ENCODE measurements around the gene HYDIN.
"Not testable (repeated sequence)": the region's sequence is repeated elsewhere in the genome, so short reads cannot be mapped to it uniquely, and the experiment has no call there.

HYDIN gene

DNA sequence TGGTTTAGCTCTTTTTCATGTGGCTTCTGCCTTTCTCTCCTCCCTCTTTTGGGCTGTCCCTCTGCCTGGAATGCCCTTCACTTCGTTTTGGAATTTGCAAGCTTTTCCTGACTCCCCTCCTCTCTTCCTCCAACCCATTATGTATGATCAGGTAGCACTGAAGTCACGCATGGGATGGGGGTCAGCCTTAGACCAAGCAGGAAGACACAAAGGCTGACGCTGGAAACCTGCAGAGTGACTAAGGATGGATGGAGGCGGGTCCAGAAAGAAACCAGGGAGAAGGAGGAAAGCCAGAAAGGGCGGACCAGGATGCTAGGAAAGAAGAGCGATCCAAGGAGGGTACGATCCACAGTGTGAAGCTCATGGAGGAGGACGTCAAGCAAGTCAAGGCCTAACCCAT, 296.8 kb downstream of the HYDIN start:
- WGBS (ENCODE audit: insufficient coverage), result 77% methylated on average over 2 of the region's 8 CpGs
- H3K27me3 ChIP-seq (replicated peaks in 2 of 5; ENCODE audit: control insufficient read depth in 4 of 5, insufficient read depth in 5 of 5, low read length in 4 of 5); H3K4me1 ChIP-seq (ENCODE audit: control extremely low read depth in 1 of 4, control insufficient read depth in 4 of 4, insufficient read depth in 4 of 4, low read length in 3 of 4); DNase-seq; POLR2A ChIA-PET; H3K9me3 ChIP-seq (ENCODE audit: control extremely low read depth in 1 of 5, control insufficient read depth in 4 of 5, insufficient read depth in 2 of 5, low read depth in 1 of 5, low read length in 4 of 5); H3K4me3 ChIP-seq (ENCODE audit: control insufficient read depth in 1 of 7, extremely low read depth in 1 of 7, insufficient read depth in 4 of 7, low read depth in 2 of 7, low read length in 6 of 7); H3K27ac ChIP-seq (ENCODE audit: insufficient read depth in 1 of 2, low read depth in 1 of 2, low read length in 2 of 2, poor library complexity in 1 of 2, severe bottlenecking in 2 of 2); H3K36me3 ChIP-seq (ENCODE audit: control insufficient read depth in 4 of 4, insufficient read depth in 4 of 4, low read length in 3 of 4); CTCF ChIA-PET: not testable (repeated sequence)

DNA sequence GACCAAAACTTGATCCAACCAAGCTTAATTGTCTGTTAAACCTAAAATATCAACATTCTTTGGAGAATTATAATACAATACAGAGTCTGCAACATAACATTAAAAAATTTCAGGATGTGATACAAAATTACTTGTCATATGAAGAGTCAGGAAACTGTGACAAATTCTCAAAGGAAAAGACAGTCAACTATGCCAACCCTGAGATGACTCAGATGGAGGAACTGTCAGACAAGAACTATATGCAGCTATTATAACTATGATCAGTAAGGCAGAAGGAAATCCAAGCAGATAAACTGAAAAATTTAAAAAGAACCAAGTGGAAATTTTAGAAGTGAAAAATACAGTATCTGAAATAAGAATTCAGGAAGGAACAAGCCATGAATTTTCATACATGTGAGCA, 299.8 kb downstream of the HYDIN start:
- H3K4me3 ChIP-seq (ENCODE audit: control insufficient read depth in 1 of 7, extremely low read depth in 1 of 7, insufficient read depth in 4 of 7, low read depth in 2 of 7, low read length in 6 of 7); H3K4me1 ChIP-seq (ENCODE audit: control extremely low read depth in 1 of 4, control insufficient read depth in 4 of 4, insufficient read depth in 4 of 4, low read length in 3 of 4); H3K36me3 ChIP-seq (ENCODE audit: control insufficient read depth in 4 of 4, insufficient read depth in 4 of 4, low read length in 3 of 4); H3K27ac ChIP-seq (ENCODE audit: insufficient read depth in 1 of 2, low read depth in 1 of 2, low read length in 2 of 2, poor library complexity in 1 of 2, severe bottlenecking in 2 of 2); CTCF ChIA-PET; H3K9me3 ChIP-seq (ENCODE audit: control extremely low read depth in 1 of 5, control insufficient read depth in 4 of 5, insufficient read depth in 2 of 5, low read depth in 1 of 5, low read length in 4 of 5); DNase-seq; H3K27me3 ChIP-seq (replicated peaks in 2 of 5; ENCODE audit: control insufficient read depth in 4 of 5, insufficient read depth in 5 of 5, low read length in 4 of 5); POLR2A ChIA-PET: not testable (repeated sequence)

DNA sequence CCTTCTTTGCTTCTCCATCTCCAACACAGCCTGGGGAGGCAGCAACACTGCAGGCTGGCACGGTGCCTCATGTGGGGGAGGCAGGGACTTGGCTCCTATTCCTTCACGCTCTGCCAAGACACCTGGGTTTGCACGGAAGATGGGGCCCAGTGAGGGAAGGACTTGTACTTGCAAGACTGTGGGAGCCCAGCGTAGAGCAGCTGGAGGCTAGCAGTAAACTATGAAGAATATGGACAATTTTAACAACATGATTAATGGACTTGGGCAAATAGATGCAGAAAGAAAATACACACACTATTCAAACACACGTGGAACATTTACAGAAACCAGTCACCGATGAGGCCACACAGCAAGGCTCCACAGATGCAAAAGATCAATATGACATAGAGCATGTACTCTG, 308.4 kb downstream of the HYDIN start:
- H3K36me3 ChIP-seq (ENCODE audit: control insufficient read depth in 4 of 4, insufficient read depth in 4 of 4, low read length in 3 of 4); CTCF ChIA-PET: not testable (repeated sequence)
- no CpG with 5 or more reads among the region's 6 CpGs for WGBS (ENCODE audit: insufficient coverage)

DNA sequence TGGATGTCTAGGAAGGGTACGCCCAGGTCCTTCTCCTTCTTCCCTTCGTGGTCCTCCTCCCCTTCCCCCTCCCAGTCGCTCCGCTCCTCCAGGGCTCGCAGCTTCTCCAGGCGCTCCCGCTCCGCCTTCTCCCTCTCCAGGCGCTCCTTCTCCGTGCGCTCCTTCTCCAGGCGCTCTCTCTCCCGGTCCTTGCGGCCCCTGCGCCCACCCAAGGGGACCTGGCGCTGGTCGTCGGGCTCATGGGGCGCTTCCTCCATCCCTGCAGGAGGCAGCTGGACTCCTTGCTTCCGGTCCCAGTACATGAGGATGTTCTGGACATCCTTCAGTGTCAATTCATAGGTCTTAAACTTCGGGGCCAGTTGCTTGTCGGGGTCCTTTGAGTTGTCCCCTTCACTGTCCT, 309.9 kb downstream of the HYDIN start:
- H3K4me1 ChIP-seq (ENCODE audit: control extremely low read depth in 1 of 4, control insufficient read depth in 4 of 4, insufficient read depth in 4 of 4, low read length in 3 of 4); H3K27me3 ChIP-seq (replicated peaks in 2 of 5; ENCODE audit: control insufficient read depth in 4 of 5, insufficient read depth in 5 of 5, low read length in 4 of 5); POLR2A ChIA-PET; H3K9me3 ChIP-seq (ENCODE audit: control extremely low read depth in 1 of 5, control insufficient read depth in 4 of 5, insufficient read depth in 2 of 5, low read depth in 1 of 5, low read length in 4 of 5); CTCF ChIA-PET; H3K36me3 ChIP-seq (ENCODE audit: control insufficient read depth in 4 of 4, insufficient read depth in 4 of 4, low read length in 3 of 4); H3K27ac ChIP-seq (ENCODE audit: insufficient read depth in 1 of 2, low read depth in 1 of 2, low read length in 2 of 2, poor library complexity in 1 of 2, severe bottlenecking in 2 of 2); H3K4me3 ChIP-seq (ENCODE audit: control insufficient read depth in 1 of 7, extremely low read depth in 1 of 7, insufficient read depth in 4 of 7, low read depth in 2 of 7, low read length in 6 of 7); DNase-seq: not testable (repeated sequence)
- 87% methylated on average over 17 of the region's 22 CpGs for WGBS (ENCODE audit: insufficient coverage)

More for the DNA sequence above, 308.4 kb downstream of the HYDIN start:
- H3K27me3 ChIP-seq (replicated peaks in 2 of 5; ENCODE audit: control insufficient read depth in 4 of 5, insufficient read depth in 5 of 5, low read length in 4 of 5); H3K4me3 ChIP-seq (ENCODE audit: control insufficient read depth in 1 of 7, extremely low read depth in 1 of 7, insufficient read depth in 4 of 7, low read depth in 2 of 7, low read length in 6 of 7); H3K9me3 ChIP-seq (ENCODE audit: control extremely low read depth in 1 of 5, control insufficient read depth in 4 of 5, insufficient read depth in 2 of 5, low read depth in 1 of 5, low read length in 4 of 5); DNase-seq; H3K27ac ChIP-seq (ENCODE audit: insufficient read depth in 1 of 2, low read depth in 1 of 2, low read length in 2 of 2, poor library complexity in 1 of 2, severe bottlenecking in 2 of 2); H3K4me1 ChIP-seq (ENCODE audit: control extremely low read depth in 1 of 4, control insufficient read depth in 4 of 4, insufficient read depth in 4 of 4, low read length in 3 of 4); POLR2A ChIA-PET: not testable (repeated sequence)

DNA sequence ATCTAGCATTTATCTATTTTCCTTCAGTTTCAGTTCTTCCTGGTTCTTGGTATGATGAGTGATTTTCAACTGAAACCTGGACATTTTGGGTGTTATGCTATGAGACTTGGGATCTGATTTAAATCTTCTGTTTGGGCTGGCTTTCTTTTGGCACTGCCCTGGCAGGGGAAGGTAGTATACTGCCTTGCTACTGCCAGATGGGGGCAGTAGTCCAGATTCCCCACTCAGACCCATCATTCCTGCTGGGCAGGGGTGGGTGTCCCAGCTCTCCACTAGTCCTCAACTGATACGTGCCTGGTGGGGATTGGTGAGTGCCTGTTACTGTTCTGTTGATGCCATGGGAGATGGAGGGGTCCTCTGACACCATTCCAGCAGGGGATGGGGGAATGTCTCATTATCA, 342.3 kb downstream of the HYDIN start:
- WGBS (ENCODE audit: insufficient coverage), result no CpG with 5 or more reads among the region's 1 CpG

DNA sequence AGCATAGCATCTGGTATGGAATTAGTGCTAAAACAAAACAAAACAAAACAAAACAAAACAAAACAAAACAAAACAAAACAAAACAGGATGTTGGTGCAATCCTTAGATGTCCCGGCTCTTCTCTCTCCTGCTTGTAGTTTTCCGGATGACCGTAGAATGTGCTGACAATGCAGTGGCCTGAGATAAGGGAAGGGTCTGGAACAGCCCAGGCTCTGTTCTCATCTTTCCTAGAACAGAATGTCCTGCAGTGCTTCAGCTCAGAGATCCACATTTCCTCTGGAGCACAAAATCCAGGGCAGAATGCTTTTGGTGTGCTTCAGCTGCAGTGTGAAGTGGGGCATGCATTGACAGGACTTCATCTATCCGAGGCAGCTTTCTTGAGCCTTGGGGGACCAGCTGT, 345.9 kb downstream of the HYDIN start:
- H3K4me1 ChIP-seq (ENCODE audit: control extremely low read depth in 1 of 4, control insufficient read depth in 4 of 4, insufficient read depth in 4 of 4, low read length in 3 of 4); H3K27ac ChIP-seq (ENCODE audit: insufficient read depth in 1 of 2, low read depth in 1 of 2, low read length in 2 of 2, poor library complexity in 1 of 2, severe bottlenecking in 2 of 2); H3K4me3 ChIP-seq (ENCODE audit: control insufficient read depth in 1 of 7, extremely low read depth in 1 of 7, insufficient read depth in 4 of 7, low read depth in 2 of 7, low read length in 6 of 7); POLR2A ChIA-PET; CTCF ChIA-PET; H3K27me3 ChIP-seq (replicated peaks in 2 of 5; ENCODE audit: control insufficient read depth in 4 of 5, insufficient read depth in 5 of 5, low read length in 4 of 5); H3K9me3 ChIP-seq (ENCODE audit: control extremely low read depth in 1 of 5, control insufficient read depth in 4 of 5, insufficient read depth in 2 of 5, low read depth in 1 of 5, low read length in 4 of 5); H3K36me3 ChIP-seq (ENCODE audit: control insufficient read depth in 4 of 4, insufficient read depth in 4 of 4, low read length in 3 of 4); DNase-seq: not testable (repeated sequence)
- no CpG with 5 or more reads among the region's 4 CpGs for WGBS (ENCODE audit: insufficient coverage)

More for the DNA sequence above, 342.3 kb downstream of the HYDIN start:
- H3K27ac ChIP-seq (ENCODE audit: insufficient read depth in 1 of 2, low read depth in 1 of 2, low read length in 2 of 2, poor library complexity in 1 of 2, severe bottlenecking in 2 of 2); H3K36me3 ChIP-seq (ENCODE audit: control insufficient read depth in 4 of 4, insufficient read depth in 4 of 4, low read length in 3 of 4); DNase-seq; H3K9me3 ChIP-seq (ENCODE audit: control extremely low read depth in 1 of 5, control insufficient read depth in 4 of 5, insufficient read depth in 2 of 5, low read depth in 1 of 5, low read length in 4 of 5); H3K4me3 ChIP-seq (ENCODE audit: control insufficient read depth in 1 of 7, extremely low read depth in 1 of 7, insufficient read depth in 4 of 7, low read depth in 2 of 7, low read length in 6 of 7); H3K27me3 ChIP-seq (replicated peaks in 2 of 5; ENCODE audit: control insufficient read depth in 4 of 5, insufficient read depth in 5 of 5, low read length in 4 of 5); CTCF ChIA-PET; POLR2A ChIA-PET; H3K4me1 ChIP-seq (ENCODE audit: control extremely low read depth in 1 of 4, control insufficient read depth in 4 of 4, insufficient read depth in 4 of 4, low read length in 3 of 4): not testable (repeated sequence)

DNA sequence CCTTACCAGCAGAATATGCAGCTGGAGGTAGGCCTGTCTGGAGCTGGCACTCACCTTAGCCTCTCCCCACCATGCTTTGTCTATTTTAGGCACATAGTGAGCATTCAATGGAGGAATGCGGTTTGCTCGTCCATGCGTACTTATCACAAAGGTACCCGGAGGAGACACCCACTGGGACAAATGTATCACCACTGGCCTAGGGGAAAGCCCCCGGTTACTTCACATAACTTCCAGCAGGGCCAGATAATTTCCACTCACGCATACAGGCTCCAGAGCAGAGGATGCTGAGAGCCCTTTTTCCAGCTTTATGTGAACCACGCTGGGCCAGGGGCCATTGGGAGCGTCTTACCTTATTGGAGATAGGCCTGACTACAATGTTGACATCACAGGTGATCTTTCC, 348.2 kb downstream of the HYDIN start:
- H3K36me3 ChIP-seq (ENCODE audit: control insufficient read depth in 4 of 4, insufficient read depth in 4 of 4, low read length in 3 of 4); H3K27me3 ChIP-seq (replicated peaks in 2 of 5; ENCODE audit: control insufficient read depth in 4 of 5, insufficient read depth in 5 of 5, low read length in 4 of 5); H3K9me3 ChIP-seq (ENCODE audit: control extremely low read depth in 1 of 5, control insufficient read depth in 4 of 5, insufficient read depth in 2 of 5, low read depth in 1 of 5, low read length in 4 of 5); POLR2A ChIA-PET; H3K4me1 ChIP-seq (ENCODE audit: control extremely low read depth in 1 of 4, control insufficient read depth in 4 of 4, insufficient read depth in 4 of 4, low read length in 3 of 4); H3K27ac ChIP-seq (ENCODE audit: insufficient read depth in 1 of 2, low read depth in 1 of 2, low read length in 2 of 2, poor library complexity in 1 of 2, severe bottlenecking in 2 of 2); H3K4me3 ChIP-seq (ENCODE audit: control insufficient read depth in 1 of 7, extremely low read depth in 1 of 7, insufficient read depth in 4 of 7, low read depth in 2 of 7, low read length in 6 of 7); CTCF ChIA-PET; DNase-seq: not testable (repeated sequence)
- WGBS (ENCODE audit: insufficient coverage), result 90% methylated on average over 2 of the region's 8 CpGs

DNA sequence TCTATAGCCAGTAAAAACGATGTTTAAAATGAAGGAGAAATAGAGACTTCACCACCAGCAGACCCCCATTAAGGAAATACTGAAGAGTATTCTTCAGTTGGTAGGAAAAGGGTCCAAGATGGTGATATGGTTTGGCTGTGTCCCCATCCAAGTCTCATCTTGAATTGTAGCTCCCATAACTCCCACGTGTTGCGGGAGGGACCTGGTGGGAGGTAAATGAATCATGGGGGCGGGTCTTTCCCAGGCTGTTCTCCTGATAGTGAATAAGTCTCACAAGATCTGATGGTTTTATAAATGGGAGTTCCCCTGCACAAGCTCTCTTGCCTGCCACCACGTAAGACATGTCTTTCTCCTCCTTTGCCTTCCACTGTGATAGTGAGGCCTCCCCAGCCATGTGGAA, 352.6 kb downstream of the HYDIN start:
- H3K27me3 ChIP-seq (replicated peaks in 2 of 5; ENCODE audit: control insufficient read depth in 4 of 5, insufficient read depth in 5 of 5, low read length in 4 of 5); CTCF ChIA-PET; H3K4me1 ChIP-seq (ENCODE audit: control extremely low read depth in 1 of 4, control insufficient read depth in 4 of 4, insufficient read depth in 4 of 4, low read length in 3 of 4); H3K4me3 ChIP-seq (ENCODE audit: control insufficient read depth in 1 of 7, extremely low read depth in 1 of 7, insufficient read depth in 4 of 7, low read depth in 2 of 7, low read length in 6 of 7); POLR2A ChIA-PET; H3K36me3 ChIP-seq (ENCODE audit: control insufficient read depth in 4 of 4, insufficient read depth in 4 of 4, low read length in 3 of 4); H3K27ac ChIP-seq (ENCODE audit: insufficient read depth in 1 of 2, low read depth in 1 of 2, low read length in 2 of 2, poor library complexity in 1 of 2, severe bottlenecking in 2 of 2); H3K9me3 ChIP-seq (ENCODE audit: control extremely low read depth in 1 of 5, control insufficient read depth in 4 of 5, insufficient read depth in 2 of 5, low read depth in 1 of 5, low read length in 4 of 5); DNase-seq: not testable (repeated sequence)
- no CpG with 5 or more reads among the region's 5 CpGs for WGBS (ENCODE audit: insufficient coverage)

Data from common myeloid progenitor, CD34-positive (primary cell).